Naive thymus-derived CD4-positive, alpha-beta T cell (primary cell): ENCODE measurements around the gene C1QTNF7. TPM values are rescaled to one million over a fixed set of nuclear protein-coding genes. Genes with fewer than 3 reads are reported as not detected.

Source experiments
- polyA plus RNA-seq, 2 donors: library from polyadenylated mRNA; unstranded; fragments of 300-500 nt; fragmentation: Illumina TruSeq; gene quantifications; one replicate each; pipeline ENCODE4 v1.2.3, GENCODE V29; 2021
- total RNA-seq, 6 experiments: library from RNA in 5 of 6; stranded (reverse) in 5 of 6; gene quantifications; 1 replicate in 5 of 6; 2 replicates in 1 of 6; pipeline ENCODE4 v1.2.3 and lab custom pipeline; 2021 to 2026

C1QTNF7 gene
- total and polyA plus RNA-seq, 7 experiments from 2014 or later, result 0.27 TPM; not detected in 6

Other genes with a start within 250 kb of the C1QTNF7 start
- 1 to 10 TPM in 1 of 5 experiments, not detected in 4; 1.3 TPM for gene CC2D2A, start 41.8 kb downstream of the C1QTNF7 start, total RNA-seq
- not detected for gene CC2D2A, start 41.8 kb downstream of the C1QTNF7 start, polyA plus RNA-seq
- gene FBXL5, start 227.3 kb downstream of the C1QTNF7 start, total RNA-seq, result 100 to 1,000 TPM in 1 of 5 experiments, 10 to 100 TPM in 4; 39.1 to 107 (median 57.4) TPM
- gene FBXL5, start 227.3 kb downstream of the C1QTNF7 start, polyA plus RNA-seq, result 100 to 1,000 TPM; 123 to 127 TPM